Upper lobe of right lung (tissue), 1 donor: ENCODE results near the gene PRSS56. TPM values are rescaled to one million over a fixed set of nuclear protein-coding genes. Genes with fewer than 3 reads are reported as not detected.

ENCODE experiments used
- ATAC-seq: fragments of 200-7000 bp; cut with Tn5 transposase; one replicate; pipeline ENCODE4 v1.9.1; 2020; ENCODE audit warnings: mild to moderate bottlenecking, moderate library complexity
- DNase-seq: peaks from one replicate; pipeline ENCODE4 v3.0.0-alpha.2; 2020
- H3K27ac ChIP-seq: fragments of 200-600 bp; one replicate; pipeline ENCODE4 v1.8.0; 2022
- H3K27me3 ChIP-seq: fragments of 200-600 bp; one replicate; pipeline ENCODE4 v1.8.0; 2022; ENCODE audit warnings: mild to moderate bottlenecking
- H3K36me3 ChIP-seq: fragments of 200-600 bp; one replicate; pipeline ENCODE4 v1.8.0; 2022
- H3K4me1 ChIP-seq: fragments of 200-600 bp; one replicate; pipeline ENCODE4 v1.8.0; 2022
- H3K4me3 ChIP-seq: fragments of 200-600 bp; one replicate; pipeline ENCODE4 v1.8.0; 2022; ENCODE audit warnings: mild to moderate bottlenecking
- H3K9me3 ChIP-seq: fragments of 200-600 bp; one replicate; pipeline ENCODE4 v1.8.0; 2022
- CTCF ChIP-seq: fragments of 200-600 bp; IDR thresholded peaks from one replicate; pipeline ENCODE4 v1.8.0; 2022; ENCODE audit warnings: antibody characterized with exemption
- intact Hi-C: fragments of 100-400 bp; cut with DNase I; formaldehyde crosslinking; loops from one replicate; pipeline ENCODE4 v1.11.0; 2022
- total RNA-seq: library from RNA; stranded (reverse); fragmentation: NEBNext Ultra II Directional; extraction: Animal tissue kit (Norgen Biotek cat#: 25700); gene quantifications from one replicate; pipeline ENCODE4 v1.2.1, GENCODE V29; 2021
- donor health status: DM: no; HTN: yes; CAD: no; lungs with severe emphysema.

Gene PRSS56
- total RNA-seq, 1 donor from 2014 or later: not detected

DNA sequence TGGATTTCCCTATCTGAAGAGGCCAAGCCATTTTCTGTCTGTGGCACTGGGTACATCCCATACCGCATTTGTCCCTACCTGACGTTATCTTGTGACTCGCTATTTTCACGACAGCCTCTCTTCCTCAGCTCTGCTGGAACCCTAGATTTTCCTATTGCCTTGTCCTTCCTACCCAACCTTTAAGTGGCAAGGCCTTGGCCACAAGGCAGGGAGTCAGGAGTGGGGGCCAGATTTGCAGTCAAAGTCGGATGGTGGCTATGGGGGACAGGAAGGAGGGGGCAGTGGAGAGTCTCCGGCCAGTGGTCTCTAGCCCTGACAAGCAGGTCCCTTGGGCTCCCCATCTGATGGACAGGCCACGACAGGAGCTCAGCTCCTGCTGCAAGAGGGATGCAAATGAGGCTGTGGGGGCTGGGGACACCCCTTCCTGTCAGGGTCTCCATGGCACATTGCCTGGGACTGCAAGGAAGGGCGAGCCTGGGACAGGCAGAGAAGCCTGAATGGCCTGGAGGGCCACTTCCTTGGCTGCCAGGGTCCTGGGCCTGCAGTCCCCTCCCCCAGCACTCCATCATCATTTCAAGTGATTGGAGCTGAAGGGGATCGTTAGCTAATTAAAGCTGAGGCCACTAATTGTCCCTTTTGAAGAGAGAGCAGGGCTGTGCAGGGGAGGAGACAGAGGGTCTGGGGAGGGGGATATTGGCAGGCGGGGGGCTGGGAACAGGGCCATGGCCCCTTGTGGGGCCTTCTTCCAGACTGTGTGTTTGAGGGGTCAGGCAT lies 26.3 kb upstream of the PRSS56 start:
- H3K4me1 ChIP-seq: no peaks in the 10 kb centered on the region
- DNase-seq (no peak), ATAC-seq (no peak)
- no peak overlapping the region for H3K27ac ChIP-seq
- H3K27me3 ChIP-seq: peaks cover 4% of the 10 kb centered on the region
- TF ChIP-seq CTCF: no peak
- intact Hi-C loops: no loop called here
- H3K36me3 ChIP-seq: no peaks in the 10 kb centered on the region
- H3K4me3 ChIP-seq: no peak overlapping the region
- no peaks in the 10 kb centered on the region for H3K9me3 ChIP-seq

DNA sequence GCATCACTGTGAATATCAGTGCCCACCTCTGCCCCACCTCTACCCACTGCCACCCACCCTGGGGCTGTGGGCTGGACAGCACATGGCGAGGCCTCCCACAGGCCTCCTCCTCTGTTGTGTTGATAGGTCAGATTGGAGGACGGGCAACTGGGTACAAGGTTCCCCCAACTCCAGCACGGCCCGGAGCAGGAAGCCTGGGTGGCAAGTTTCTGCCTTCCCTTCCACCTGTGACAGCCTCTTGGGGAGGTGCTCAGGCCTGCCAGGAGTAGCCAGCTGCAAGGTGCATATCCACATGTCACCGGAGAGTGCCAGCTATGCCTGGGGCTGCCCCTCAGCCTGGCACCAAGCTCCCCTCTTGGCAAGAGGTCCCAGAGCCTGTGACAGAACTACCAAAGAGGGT lies 25.6 kb upstream of the PRSS56 start:
- no peak overlapping the region for H3K4me3 ChIP-seq
- ATAC-seq: no peak
- intact Hi-C loops: no loop called here

GRCh38 chr2:232495292-232495691 lies 24.9 kb upstream of the PRSS56 start:
- intact Hi-C loops: no loop called here

More for the DNA sequence above, 25.6 kb upstream of the PRSS56 start:
- Histone ChIP-seq H3K27me3 (no peaks in the 10 kb centered on the region), H3K4me1 (no peaks in the 10 kb centered on the region), H3K36me3 (no peaks in the 10 kb centered on the region), H3K9me3 (no peaks in the 10 kb centered on the region), H3K27ac (no peak overlapping the region)
- TF ChIP-seq CTCF: no peak
- DNase-seq: no peak

GRCh38 chr2:232496501-232497270 lies 23.5 kb upstream of the PRSS56 start:
- Histone ChIP-seq H3K27me3 (peaks cover under 1% of the 10 kb centered on the region), H3K27ac (no peak overlapping the region), H3K4me1 (no peaks in the 10 kb centered on the region), H3K9me3 (no peaks in the 10 kb centered on the region), H3K4me3 (no peak overlapping the region), H3K36me3 (no peaks in the 10 kb centered on the region)
- ATAC-seq (no peak), DNase-seq (no peak)
- intact Hi-C loops: no loop called here
- TF ChIP-seq CTCF: no peak

More at GRCh38 chr2:232495292-232495691, 24.9 kb upstream of the PRSS56 start:
- no peak for TF ChIP-seq CTCF
- Histone ChIP-seq H3K27me3 (no peaks in the 10 kb centered on the region), H3K27ac (no peak overlapping the region), H3K4me1 (no peaks in the 10 kb centered on the region), H3K9me3 (no peaks in the 10 kb centered on the region), H3K4me3 (no peak overlapping the region), H3K36me3 (no peaks in the 10 kb centered on the region)
- ATAC-seq: no peak
- no peak for DNase-seq

DNA sequence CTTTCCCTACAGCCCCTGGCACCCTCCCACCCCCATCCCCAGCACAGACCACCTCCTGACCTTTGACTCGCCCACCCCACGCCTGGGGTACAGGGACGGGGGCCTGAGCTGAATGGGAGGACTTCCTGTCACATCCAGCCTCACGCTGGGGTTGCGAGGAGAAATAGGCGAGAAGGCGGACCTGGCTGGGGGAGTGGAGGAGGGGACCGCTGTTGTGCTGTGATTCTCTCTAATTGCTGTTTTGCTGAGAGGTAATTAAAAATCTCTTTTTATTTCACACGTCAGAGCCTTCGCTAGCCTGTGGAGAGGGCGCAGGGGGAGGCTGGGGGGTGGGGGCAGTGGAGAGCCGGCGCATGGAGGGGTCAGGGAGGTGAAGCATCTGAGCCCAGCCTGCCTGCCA lies 22.8 kb upstream of the PRSS56 start:
- intact Hi-C loops: no loop called here
- no peaks in the 10 kb centered on the region for H3K4me1 ChIP-seq
- no peak for TF ChIP-seq CTCF
- peaks cover 7% of the 10 kb centered on the region for H3K27me3 ChIP-seq
- ATAC-seq (no peak), DNase-seq (no peak)
- H3K4me3 ChIP-seq: no peak overlapping the region
- no peaks in the 10 kb centered on the region for H3K36me3 ChIP-seq
- no peaks in the 10 kb centered on the region for H3K9me3 ChIP-seq
- no peak overlapping the region for H3K27ac ChIP-seq
